ENCODE measurements around the gene VPS72.
A peak's percentile ranks its signal among the peaks of the same experiment; 100 is the strongest.
"Not testable (repeated sequence)": the region's sequence is repeated elsewhere in the genome, so short reads cannot be mapped to it uniquely, and the experiment has no call there.

The VPS72 gene

DNA sequence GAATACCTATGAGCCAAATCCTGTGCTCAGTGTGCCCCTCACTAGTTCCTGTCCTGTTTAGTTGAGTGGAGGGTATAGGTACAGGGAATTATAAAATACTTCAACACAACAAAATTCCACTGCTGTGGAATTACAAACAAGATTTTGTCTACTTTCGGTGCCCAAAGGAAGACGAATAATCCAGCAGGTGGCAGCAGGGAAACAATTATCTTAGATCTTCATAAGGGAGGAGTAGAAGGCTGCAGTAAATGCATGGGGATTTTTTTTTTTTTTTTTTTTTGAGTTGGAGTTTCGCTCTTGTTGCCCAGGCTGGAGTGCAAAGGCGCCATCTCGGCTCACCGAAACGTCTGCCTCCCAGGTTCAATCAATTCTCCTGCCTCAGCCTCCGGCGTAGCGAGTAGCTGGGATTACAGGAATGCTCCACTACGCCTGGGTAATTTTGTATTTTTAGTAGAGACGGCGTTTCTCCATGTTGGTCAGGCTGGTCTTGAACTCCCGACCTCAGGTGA, 6.3 kb upstream of the VPS72 start:
- Histone ChIP-seq H3K36me3 (ENCODE audit: insufficient read depth, low read length) (no peaks in the 10 kb centered on the region), H3K4me3 (ENCODE audit: low read length, poor library complexity, severe bottlenecking) (peak overlapping the region; percentile 60), H3K9me2 (replicated peaks; ENCODE audit: low read depth, low read length) (no peaks in the 10 kb centered on the region), H3K4me2 (ENCODE audit: low read depth, low read length, poor library complexity, severe bottlenecking) (peak overlapping the region; percentile 71), H4K20me1 (ENCODE audit: insufficient read depth, low read length, poor library complexity, severe bottlenecking) (peaks cover 21% of the 10 kb centered on the region), H3F3A (ENCODE audit: low read depth) (no peaks in the 10 kb centered on the region; the same call in 1 of the 2 replicates), H3K4me1 (ENCODE audit: insufficient read depth, low read length, poor library complexity, severe bottlenecking) (peaks cover 21% of the 10 kb centered on the region), H3K9me3 (ENCODE audit: insufficient read depth, low read depth, low read length) (no peaks in the 10 kb centered on the region), H3K27me3 (ENCODE audit: insufficient read depth, low read length, poor library complexity, severe bottlenecking) (no peaks in the 10 kb centered on the region), H3K9ac (ENCODE audit: low read depth, low read length, poor library complexity, severe bottlenecking) (no peak overlapping the region), H3K79me2 (ENCODE audit: insufficient read depth, low read length) (peaks cover 28% of the 10 kb centered on the region), H2AFZ (ENCODE audit: low read length) (peak overlapping the region; percentile 74)
- TF ChIP-seq EZH2phosphoT487 (IDR thresholded peaks at IDR 0.05; ENCODE audit: borderline replicate concordance), result no peak
- TF ChIP-seq, protein P1, sequence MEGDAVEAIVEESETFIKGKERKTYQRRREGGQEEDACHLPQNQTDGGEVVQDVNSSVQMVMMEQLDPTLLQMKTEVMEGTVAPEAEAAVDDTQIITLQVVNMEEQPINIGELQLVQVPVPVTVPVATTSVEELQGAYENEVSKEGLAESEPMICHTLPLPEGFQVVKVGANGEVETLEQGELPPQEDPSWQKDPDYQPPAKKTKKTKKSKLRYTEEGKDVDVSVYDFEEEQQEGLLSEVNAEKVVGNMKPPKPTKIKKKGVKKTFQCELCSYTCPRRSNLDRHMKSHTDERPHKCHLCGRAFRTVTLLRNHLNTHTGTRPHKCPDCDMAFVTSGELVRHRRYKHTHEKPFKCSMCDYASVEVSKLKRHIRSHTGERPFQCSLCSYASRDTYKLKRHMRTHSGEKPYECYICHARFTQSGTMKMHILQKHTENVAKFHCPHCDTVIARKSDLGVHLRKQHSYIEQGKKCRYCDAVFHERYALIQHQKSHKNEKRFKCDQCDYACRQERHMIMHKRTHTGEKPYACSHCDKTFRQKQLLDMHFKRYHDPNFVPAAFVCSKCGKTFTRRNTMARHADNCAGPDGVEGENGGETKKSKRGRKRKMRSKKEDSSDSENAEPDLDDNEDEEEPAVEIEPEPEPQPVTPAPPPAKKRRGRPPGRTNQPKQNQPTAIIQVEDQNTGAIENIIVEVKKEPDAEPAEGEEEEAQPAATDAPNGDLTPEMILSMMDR (conservative IDR thresholded peaks at IDR 0.05; ENCODE audit: low read length), result peak; percentile 69

DNA sequence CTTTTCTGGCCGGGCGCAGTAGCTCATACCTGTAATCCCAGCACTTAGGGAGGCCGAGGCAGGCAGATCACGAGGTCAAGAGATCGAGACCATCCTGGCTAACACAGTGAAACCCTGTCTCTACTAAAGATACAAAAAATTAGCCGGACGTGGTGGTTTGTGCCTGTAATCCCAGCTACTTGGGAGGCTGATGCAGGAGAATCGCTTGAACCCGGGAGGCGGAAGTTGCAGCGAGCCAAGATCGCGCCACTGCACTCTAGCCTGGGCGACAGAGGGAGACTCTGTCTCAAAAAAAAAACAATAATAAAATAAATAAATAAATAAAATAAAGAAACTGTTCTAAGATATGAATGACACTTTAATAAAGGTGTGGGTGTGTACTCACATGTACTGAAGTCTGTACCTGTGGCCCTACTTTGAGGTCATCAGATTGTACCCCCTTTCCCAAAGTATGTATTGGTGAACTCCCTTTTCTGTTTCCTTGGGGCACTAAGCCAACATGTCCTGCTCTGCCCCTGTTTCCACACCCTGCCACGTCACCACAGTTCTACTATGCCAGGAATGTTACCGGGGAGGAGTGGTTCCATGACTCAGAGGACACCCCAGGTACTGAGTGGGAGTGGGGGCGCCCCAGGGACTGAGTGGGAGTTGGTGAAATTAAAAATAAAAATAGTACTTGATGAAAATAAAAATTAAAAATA, 5.0 kb upstream of the VPS72 start:
- not testable (repeated sequence) for H3F3A ChIP-seq (ENCODE audit: low read depth); H3K4me3 ChIP-seq (ENCODE audit: low read length, poor library complexity, severe bottlenecking); H3K9me2 ChIP-seq (replicated peaks; ENCODE audit: low read depth, low read length); H3K36me3 ChIP-seq (ENCODE audit: insufficient read depth, low read length); H3K9ac ChIP-seq (ENCODE audit: low read depth, low read length, poor library complexity, severe bottlenecking); H3K4me2 ChIP-seq (ENCODE audit: low read depth, low read length, poor library complexity, severe bottlenecking); H3K9me3 ChIP-seq (ENCODE audit: insufficient read depth, low read depth, low read length); H2AFZ ChIP-seq (ENCODE audit: low read length); H3K27me3 ChIP-seq (ENCODE audit: insufficient read depth, low read length, poor library complexity, severe bottlenecking)
- H3K4me1 ChIP-seq (ENCODE audit: insufficient read depth, low read length, poor library complexity, severe bottlenecking), result peaks cover 11% of the 10 kb centered on the region
- H3K79me2 ChIP-seq (ENCODE audit: insufficient read depth, low read length), result peaks cover 17% of the 10 kb centered on the region
- peaks cover 11% of the 10 kb centered on the region for H4K20me1 ChIP-seq (ENCODE audit: insufficient read depth, low read length, poor library complexity, severe bottlenecking)

DNA sequence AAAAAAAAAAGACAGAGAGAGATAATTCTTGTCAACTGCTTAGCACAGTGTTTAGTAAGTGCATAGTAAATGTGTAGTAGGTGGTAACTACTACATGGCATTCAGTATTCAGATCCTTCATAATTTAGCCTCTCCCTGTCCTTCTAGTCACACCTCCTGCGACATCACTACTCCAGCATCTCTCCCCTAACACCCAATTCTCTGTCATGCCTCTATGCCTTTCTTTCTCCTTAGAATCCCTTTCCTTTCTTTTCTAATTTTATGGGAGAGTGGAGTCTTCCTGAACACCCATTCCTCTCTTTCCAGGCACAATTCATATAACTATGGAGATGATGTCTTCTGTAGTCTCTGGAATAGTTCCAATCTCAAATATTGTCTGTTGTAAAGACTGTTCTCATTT, 3.9 kb upstream of the VPS72 start:
- Histone ChIP-seq H3K36me3 (ENCODE audit: insufficient read depth, low read length) (no peaks in the 10 kb centered on the region), H3K4me2 (ENCODE audit: low read depth, low read length, poor library complexity, severe bottlenecking) (no peak overlapping the region), H4K20me1 (ENCODE audit: insufficient read depth, low read length, poor library complexity, severe bottlenecking) (peaks cover 6% of the 10 kb centered on the region), H3F3A (ENCODE audit: low read depth) (no peaks in the 10 kb centered on the region; the same call in 1 of the 2 replicates), H3K4me3 (ENCODE audit: low read length, poor library complexity, severe bottlenecking) (no peak overlapping the region), H3K9me3 (ENCODE audit: insufficient read depth, low read depth, low read length) (no peaks in the 10 kb centered on the region), H2AFZ (ENCODE audit: low read length) (no peak overlapping the region), H3K4me1 (ENCODE audit: insufficient read depth, low read length, poor library complexity, severe bottlenecking) (peaks cover 11% of the 10 kb centered on the region), H3K9me2 (replicated peaks; ENCODE audit: low read depth, low read length) (no peaks in the 10 kb centered on the region), H3K9ac (ENCODE audit: low read depth, low read length, poor library complexity, severe bottlenecking) (no peak overlapping the region), H3K27me3 (ENCODE audit: insufficient read depth, low read length, poor library complexity, severe bottlenecking) (no peaks in the 10 kb centered on the region), H3K79me2 (ENCODE audit: insufficient read depth, low read length) (peaks cover 16% of the 10 kb centered on the region)
- TF ChIP-seq, protein P1 (conservative IDR thresholded peaks at IDR 0.05; ENCODE audit: low read length), result no peak
- no peak for TF ChIP-seq EZH2phosphoT487 (IDR thresholded peaks at IDR 0.05; ENCODE audit: borderline replicate concordance)

DNA sequence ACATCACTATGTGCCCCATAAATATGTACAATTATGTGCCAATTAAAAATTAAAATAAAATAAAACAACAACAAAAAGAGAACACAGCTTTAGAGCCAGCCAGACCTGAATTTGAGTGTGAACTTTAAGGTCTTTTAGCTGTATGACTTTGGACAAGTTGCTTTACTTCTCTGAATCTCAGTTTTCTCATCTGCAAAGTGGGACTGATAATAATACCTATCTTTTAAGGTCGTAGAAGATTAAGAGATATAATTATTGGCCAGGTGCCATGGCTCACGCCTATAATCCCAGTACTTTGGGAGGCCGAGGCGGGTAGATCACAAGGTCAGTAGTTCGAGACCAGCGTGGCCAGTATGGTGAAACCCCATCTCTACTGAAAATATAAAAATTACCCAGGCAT, 3.3 kb upstream of the VPS72 start:
- Histone ChIP-seq H3K9me2 (replicated peaks; ENCODE audit: low read depth, low read length) (no peaks in the 10 kb centered on the region), H2AFZ (ENCODE audit: low read length) (no peak overlapping the region), H3K4me1 (ENCODE audit: insufficient read depth, low read length, poor library complexity, severe bottlenecking) (peaks cover 15% of the 10 kb centered on the region), H3K9ac (ENCODE audit: low read depth, low read length, poor library complexity, severe bottlenecking) (no peak overlapping the region), H3K4me2 (ENCODE audit: low read depth, low read length, poor library complexity, severe bottlenecking) (no peak overlapping the region), H3K9me3 (ENCODE audit: insufficient read depth, low read depth, low read length) (no peaks in the 10 kb centered on the region), H3K27me3 (ENCODE audit: insufficient read depth, low read length, poor library complexity, severe bottlenecking) (no peaks in the 10 kb centered on the region), H3K4me3 (ENCODE audit: low read length, poor library complexity, severe bottlenecking) (no peak overlapping the region), H3F3A (ENCODE audit: low read depth) (no peaks in the 10 kb centered on the region; the same call in 1 of the 2 replicates), H4K20me1 (ENCODE audit: insufficient read depth, low read length, poor library complexity, severe bottlenecking) (peaks cover 9% of the 10 kb centered on the region), H3K79me2 (ENCODE audit: insufficient read depth, low read length) (peaks cover 16% of the 10 kb centered on the region), H3K36me3 (ENCODE audit: insufficient read depth, low read length) (no peaks in the 10 kb centered on the region)
- no peak for TF ChIP-seq EZH2phosphoT487 (IDR thresholded peaks at IDR 0.05; ENCODE audit: borderline replicate concordance)
- TF ChIP-seq, protein P1 (conservative IDR thresholded peaks at IDR 0.05; ENCODE audit: low read length), result no peak

Measured in Loucy (cell line).